SK-N-SH (cell line): ENCODE data around the gene EPHA3. TPM values are rescaled to one million over a fixed set of nuclear protein-coding genes. Genes with fewer than 3 reads are reported as not detected.

Experiments
- CTCF ChIA-PET: fragments of 300-600, 350-600 bp; formaldehyde crosslinking; extraction: SDS; loops from one replicate; lab custom pipeline; 2021; lab: Yijun Ruan, JAX
- POLR2A ChIA-PET: fragments of 350-600 bp; sonication (Branson Sonifier 250); formaldehyde crosslinking; extraction: SDS; loops from one replicate; lab custom pipeline; 2020; ENCODE audit warnings: antibody characterized with exemption, inconsistent platforms; lab: Yijun Ruan, JAX
- DNase-seq: peaks from one replicate; pipeline ENCODE4 v3.0.0; 2012
- H2AFZ ChIP-seq: fragments of 200-600 bp; sonication (generic); 2 replicates; pipeline ENCODE4 v1.8.1; 2016; ENCODE audit warnings: antibody characterized with exemption, mild to moderate bottlenecking, low read depth
- H3F3A ChIP-seq: fragments of 200-600 bp; sonication (generic); replicated peaks from 2 replicates; pipeline ENCODE3; 2016; ENCODE audit warnings: antibody characterized with exemption, mild to moderate bottlenecking; ENCODE audit not compliant: insufficient read depth
- H3K27ac ChIP-seq, 2 experiments: fragments of 200-500 bp in 1 of 2; fragments of 200-600 bp in 1 of 2; sonication (Bioruptor generic) in 1 of 2; sonication (generic), shearing (Covaris generic) in 1 of 2; 2 replicates each; pipeline versions ENCODE4 v1.5.1 to v1.6.1; 2014 to 2016; ENCODE audit warnings: low read depth in 2 of 2, inconsistent platforms in 1 of 2, low read length in 1 of 2, mild to moderate bottlenecking in 1 of 2, mixed read lengths in 1 of 2
- H3K27me3 ChIP-seq: fragments of 200-600 bp; sonication (generic), shearing (Covaris generic); 2 replicates; pipeline ENCODE4 v1.6.1; 2016; ENCODE audit warnings: mixed run types; ENCODE audit not compliant: insufficient read depth
- H3K36me3 ChIP-seq, 2 experiments: fragments of 200-500 bp in 1 of 2; fragments of 200-600 bp in 1 of 2; sonication (Bioruptor generic) in 1 of 2; sonication (generic) in 1 of 2; replicated peaks in 1 of 2; 2 replicates each; pipeline versions ENCODE3 to v1.5.1; 2014 to 2016; ENCODE audit warnings: low read length in 1 of 2, mild to moderate bottlenecking in 1 of 2; ENCODE audit not compliant: insufficient read depth in 2 of 2, control insufficient read depth in 1 of 2
- H3K4me1 ChIP-seq, 2 experiments: fragments of 200-500 bp in 1 of 2; fragments of 200-600 bp in 1 of 2; sonication (Bioruptor generic) in 1 of 2; sonication (generic), shearing (Covaris generic) in 1 of 2; 2 replicates each; pipeline versions ENCODE4 v1.5.1 to v1.6.1; 2014 to 2016; ENCODE audit warnings: low read depth in 1 of 2, low read length in 1 of 2, mixed run types in 1 of 2; ENCODE audit not compliant: insufficient read depth in 2 of 2, control insufficient read depth in 1 of 2
- H3K4me2 ChIP-seq: fragments of 200-600 bp; sonication (generic), shearing (Covaris generic); 2 replicates; pipeline ENCODE4 v1.6.1; 2017; ENCODE audit warnings: mixed run types
- H3K4me3 ChIP-seq, 2 experiments: fragments of 200-500 bp in 1 of 2; fragments of 200-600 bp in 1 of 2; sonication (Bioruptor generic) in 1 of 2; sonication (generic), shearing (Covaris generic) in 1 of 2; 2 replicates each; pipeline versions ENCODE4 v1.5.1 to v1.8.1; 2014 to 2016; ENCODE audit warnings: low read depth in 2 of 2, inconsistent platforms in 1 of 2, low read length in 1 of 2, mild to moderate bottlenecking in 1 of 2, mixed read lengths in 1 of 2, moderate library complexity in 1 of 2
- H3K79me2 ChIP-seq: fragments of 200-600 bp; sonication (generic); 2 replicates; pipeline ENCODE4 v1.8.1; 2017; ENCODE audit warnings: mild to moderate bottlenecking; ENCODE audit not compliant: insufficient read depth
- H3K9ac ChIP-seq: fragments of 200-600 bp; sonication (generic); 2 replicates; pipeline ENCODE4 v1.6.1; 2017; ENCODE audit warnings: mixed run types
- H3K9me2 ChIP-seq: fragments of 200-600 bp; sonication (generic); 2 replicates; pipeline ENCODE4 v1.6.1; 2017; ENCODE audit warnings: mixed run types
- H3K9me3 ChIP-seq: fragments of 200-600 bp; sonication (generic); 2 replicates; pipeline ENCODE4 v1.6.1; 2017; ENCODE audit warnings: mixed run types, mild to moderate bottlenecking, moderate library complexity
- H4K20me1 ChIP-seq: fragments of 200-600 bp; sonication (generic); 2 replicates; pipeline ENCODE4 v1.6.1; 2017; ENCODE audit warnings: mild to moderate bottlenecking, mixed run types; ENCODE audit not compliant: insufficient read depth
- CHD2 ChIP-seq: fragments of 150-350 bp; IDR thresholded peaks from 2 replicates; pipeline ENCODE4 v1.6.1; 2018; ENCODE audit warnings: low read length; ENCODE audit not compliant: partially characterized antibody
- ELF1 ChIP-seq: IDR thresholded peaks from 2 replicates; pipeline ENCODE4 v1.4.0; 2012
- EP300 ChIP-seq, 2 experiments: IDR thresholded peaks; 2 replicates each; pipeline versions ENCODE4 v1.4.0 to v1.6.1; 2012; ENCODE audit warnings: borderline replicate concordance in 1 of 2, low read depth in 1 of 2, low read length in 1 of 2
- EZH2phosphoT487 ChIP-seq: fragments of 200-600 bp; sonication (generic); IDR thresholded peaks from 2 replicates; pipeline ENCODE4 v1.6.1; 2017; ENCODE audit warnings: low read depth, mixed run types, mild to moderate bottlenecking, antibody characterized with exemption, moderate library complexity, borderline replicate concordance
- FOXM1 ChIP-seq: IDR thresholded peaks from 2 replicates; pipeline ENCODE4 v1.4.0; 2012; ENCODE audit warnings: low read depth, mild to moderate bottlenecking
- GABPA ChIP-seq: IDR thresholded peaks from 2 replicates; pipeline ENCODE4 v1.4.0; 2012; ENCODE audit warnings: low read depth, mild to moderate bottlenecking
- JUND ChIP-seq: IDR thresholded peaks from 2 replicates; pipeline ENCODE4 v1.4.0; 2012
- MXI1 ChIP-seq: IDR thresholded peaks from 2 replicates; pipeline ENCODE4 v1.6.1; 2012; ENCODE audit warnings: mild to moderate bottlenecking, low read depth, low read length, improper control_type of control experiment
- NRF1 ChIP-seq: IDR thresholded peaks from 2 replicates; pipeline ENCODE4 v1.6.1; 2012; ENCODE audit warnings: low read depth, mild to moderate bottlenecking, low read length
- POLR2AphosphoS5 ChIP-seq: IDR thresholded peaks from 2 replicates; pipeline ENCODE4 v1.6.1; 2012; ENCODE audit warnings: low read depth, low read length
- RAD21 ChIP-seq: IDR thresholded peaks from 2 replicates; pipeline ENCODE4 v1.6.1; 2012; ENCODE audit warnings: mild to moderate bottlenecking, low read length
- RCOR1 ChIP-seq: fragments of 150-350 bp; IDR thresholded peaks from 2 replicates; pipeline ENCODE4 v1.6.1; 2017; ENCODE audit warnings: antibody characterized with exemption, low read length
- RXRA ChIP-seq: IDR thresholded peaks from 2 replicates; pipeline ENCODE4 v1.4.0; 2012; ENCODE audit warnings: low read depth, mild to moderate bottlenecking, borderline replicate concordance
- SIN3A ChIP-seq: IDR thresholded peaks from 2 replicates; pipeline ENCODE4 v1.6.1; 2012; ENCODE audit warnings: low read depth, mild to moderate bottlenecking, low read length, moderate library complexity, borderline replicate concordance
- TAF1 ChIP-seq: IDR thresholded peaks from 2 replicates; pipeline ENCODE4 v1.6.1; 2012; ENCODE audit warnings: low read depth, mild to moderate bottlenecking, low read length, moderate library complexity, borderline replicate concordance
- TCF12 ChIP-seq: IDR thresholded peaks from 2 replicates; pipeline ENCODE4 v1.4.0; 2012
- TEAD4 ChIP-seq: IDR thresholded peaks from 2 replicates; pipeline ENCODE4 v1.4.0; 2012; ENCODE audit warnings: mild to moderate bottlenecking, borderline replicate concordance; ENCODE audit not compliant: insufficient read depth
- WGBS: methylation state at CpG from one replicate; pipeline ENCODE4 v1.1.6; 2017; ENCODE audit warnings: low lambda C conversion rate; 5-methylcytosine and 5-hydroxymethylcytosine counted together
- polyA plus RNA-seq, 3 experiments: library from polyadenylated mRNA; depleted of rRNA; stranded (reverse); fragments of >200 nt; gene quantifications; 2 replicates each; pipeline ENCODE4 v1.2.3, GENCODE V29; 2012
- TF ChIP-seq, protein P1 (sequence below): IDR thresholded peaks from 2 replicates; pipeline ENCODE4; 2012
- TF ChIP-seq, protein P2 (sequence below): fragments of 150-350 bp; IDR thresholded peaks from 2 replicates; pipeline ENCODE4 v1.6.1; 2017; ENCODE audit warnings: antibody characterized with exemption, low read length, low read depth, borderline replicate concordance

The EPHA3 gene
- polyA plus RNA-seq, 1 of the 3 experiments (the other 2 are of a cell fraction), result not detected

DNA sequence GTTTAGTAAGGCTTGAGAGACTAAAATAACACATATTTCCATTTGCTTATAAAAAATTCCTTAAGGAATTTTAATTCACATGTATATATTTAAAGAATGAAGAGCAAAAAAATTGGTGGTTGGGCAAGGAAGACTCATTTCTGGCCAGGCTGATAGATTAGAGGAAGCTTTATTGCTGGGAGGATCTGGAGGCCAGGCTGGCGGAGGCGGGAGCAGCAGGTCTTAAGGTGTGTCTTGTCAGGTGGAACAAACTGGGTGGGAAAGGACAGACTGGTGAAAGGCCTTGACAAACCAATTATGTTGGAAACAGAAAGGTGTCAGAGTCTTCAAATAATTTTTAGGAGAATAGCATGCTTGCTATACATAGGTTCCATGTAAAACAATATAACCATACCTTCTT, 124.7 kb downstream of the EPHA3 start:
- H3K79me2 ChIP-seq, result no peaks in the 10 kb centered on the region
- 2% methylated on average over 2 of the region's 2 CpGs for WGBS
- no peak overlapping the region for H3K4me3 ChIP-seq
- no peak for DNase-seq
- TF ChIP-seq, protein P1, sequence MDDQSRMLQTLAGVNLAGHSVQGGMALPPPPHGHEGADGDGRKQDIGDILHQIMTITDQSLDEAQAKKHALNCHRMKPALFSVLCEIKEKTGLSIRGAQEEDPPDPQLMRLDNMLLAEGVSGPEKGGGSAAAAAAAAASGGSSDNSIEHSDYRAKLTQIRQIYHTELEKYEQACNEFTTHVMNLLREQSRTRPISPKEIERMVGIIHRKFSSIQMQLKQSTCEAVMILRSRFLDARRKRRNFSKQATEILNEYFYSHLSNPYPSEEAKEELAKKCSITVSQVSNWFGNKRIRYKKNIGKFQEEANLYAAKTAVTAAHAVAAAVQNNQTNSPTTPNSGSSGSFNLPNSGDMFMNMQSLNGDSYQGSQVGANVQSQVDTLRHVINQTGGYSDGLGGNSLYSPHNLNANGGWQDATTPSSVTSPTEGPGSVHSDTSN, result no peak
- no peak for TF ChIP-seq POLR2AphosphoS5
- no peak for TF ChIP-seq EZH2phosphoT487
- no peak for TF ChIP-seq CHD2
- H4K20me1 ChIP-seq, result no peaks in the 10 kb centered on the region
- no peaks in the 10 kb centered on the region; a peak in 1 of 4 replicates for H3K4me1 ChIP-seq
- no peaks in the 10 kb centered on the region for H3K27me3 ChIP-seq
- ChIA-PET POLR2A (no interaction called here), CTCF (no interaction called here)
- H3K9ac ChIP-seq, result no peak overlapping the region
- no peaks in the 10 kb centered on the region for H3K9me2 ChIP-seq
- no peak overlapping the region for H2AFZ ChIP-seq
- H3K9me3 ChIP-seq, result no peaks in the 10 kb centered on the region
- H3F3A ChIP-seq, result no peaks in the 10 kb centered on the region
- H3K4me2 ChIP-seq, result no peak overlapping the region
- no peaks in the 10 kb centered on the region for H3K36me3 ChIP-seq
- no peak overlapping the region for H3K27ac ChIP-seq

DNA sequence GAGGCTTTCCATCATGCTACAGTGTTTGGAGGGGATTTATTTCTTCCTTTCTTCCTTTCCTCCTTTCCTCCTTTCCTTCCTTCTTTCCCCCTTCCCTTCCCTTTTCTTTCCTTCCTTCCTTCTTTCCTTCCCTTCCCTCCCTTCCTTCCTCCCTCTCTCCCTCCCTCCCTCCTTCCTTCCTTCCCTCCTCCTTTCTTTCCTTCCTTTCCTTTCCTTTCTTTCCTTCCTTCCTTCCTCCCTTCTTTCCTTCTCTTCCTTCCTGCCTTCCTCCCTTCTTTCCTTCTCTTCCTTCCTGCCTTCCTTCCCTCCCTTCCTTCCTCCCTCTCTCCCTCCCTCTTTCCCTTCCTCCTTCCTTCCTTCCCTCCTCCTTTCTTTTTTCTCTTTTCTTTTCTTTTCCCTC, 127.2 kb downstream of the EPHA3 start:
- H3K9me2 ChIP-seq, result no peaks in the 10 kb centered on the region

DNA sequence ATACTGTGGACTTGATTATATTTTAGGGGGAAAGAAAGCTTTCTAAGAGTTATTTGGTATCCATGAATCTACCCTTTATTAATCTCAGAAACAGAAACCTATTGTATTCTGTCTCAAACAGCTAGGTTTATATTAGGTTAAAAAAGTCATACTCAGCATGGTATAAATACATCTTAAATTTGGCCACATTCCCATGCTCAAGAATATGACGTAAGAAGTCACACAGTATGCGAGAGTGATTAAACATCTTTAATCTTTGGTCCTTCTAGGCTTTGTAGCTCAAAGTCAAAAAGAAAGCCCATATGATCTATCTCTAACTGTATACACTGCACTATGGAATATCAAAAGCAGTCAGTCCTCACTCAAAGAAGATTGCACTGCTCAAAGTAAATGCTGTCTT, 131.4 kb downstream of the EPHA3 start:
- TF ChIP-seq EP300 (IDR thresholded peaks at IDR 0.05; ENCODE audit: borderline replicate concordance in 1 of 2, low read depth in 1 of 2, low read length in 1 of 2) (no peak), JUND (no peak), TEAD4 (no peak), CHD2 (no peak), NRF1 (no peak), EZH2phosphoT487 (no peak), RAD21 (no peak), MXI1 (no peak), TCF12 (no peak), RXRA (no peak), ELF1 (no peak), RCOR1 (no peak), POLR2AphosphoS5 (no peak)
- TF ChIP-seq, protein P2, sequence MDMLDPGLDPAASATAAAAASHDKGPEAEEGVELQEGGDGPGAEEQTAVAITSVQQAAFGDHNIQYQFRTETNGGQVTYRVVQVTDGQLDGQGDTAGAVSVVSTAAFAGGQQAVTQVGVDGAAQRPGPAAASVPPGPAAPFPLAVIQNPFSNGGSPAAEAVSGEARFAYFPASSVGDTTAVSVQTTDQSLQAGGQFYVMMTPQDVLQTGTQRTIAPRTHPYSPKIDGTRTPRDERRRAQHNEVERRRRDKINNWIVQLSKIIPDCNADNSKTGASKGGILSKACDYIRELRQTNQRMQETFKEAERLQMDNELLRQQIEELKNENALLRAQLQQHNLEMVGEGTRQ, result no peak
- TF ChIP-seq, protein P1, result no peak
- TF ChIP-seq, all 33 proteins: peak for 0
- DNase-seq, result no peak
- CTCF ChIA-PET, result no interaction called here
- no peaks in the 10 kb centered on the region for H3K4me1 ChIP-seq
- H3K79me2 ChIP-seq, result no peaks in the 10 kb centered on the region
- no peaks in the 10 kb centered on the region for H3K9me3 ChIP-seq
- H3F3A ChIP-seq, result no peaks in the 10 kb centered on the region
- no peaks in the 10 kb centered on the region for H4K20me1 ChIP-seq
- no peak overlapping the region for H2AFZ ChIP-seq
- H3K9me2 ChIP-seq, result no peaks in the 10 kb centered on the region
- H3K27me3 ChIP-seq, result no peaks in the 10 kb centered on the region
- WGBS, result 3% methylated on average over 2 of the region's 2 CpGs
- no peaks in the 10 kb centered on the region for H3K36me3 ChIP-seq
- no peak overlapping the region for H3K4me3 ChIP-seq
- H3K9ac ChIP-seq, result no peak overlapping the region
- no peak overlapping the region for H3K27ac ChIP-seq
- POLR2A ChIA-PET, result no interaction called here
- no peak overlapping the region for H3K4me2 ChIP-seq

More for the DNA sequence above, 127.2 kb downstream of the EPHA3 start:
- Histone ChIP-seq H3K9me3 (no peaks in the 10 kb centered on the region), H3K27me3 (no peaks in the 10 kb centered on the region), H3K4me3 (no peak overlapping the region), H3K9ac (no peak overlapping the region), H2AFZ (no peak overlapping the region), H3K36me3 (no peaks in the 10 kb centered on the region), H3K27ac (no peak overlapping the region), H4K20me1 (no peaks in the 10 kb centered on the region), H3K79me2 (no peaks in the 10 kb centered on the region), H3F3A (no peaks in the 10 kb centered on the region), H3K4me2 (no peak overlapping the region), H3K4me1 (no peaks in the 10 kb centered on the region)
- POLR2A ChIA-PET, result no interaction called here
- TF ChIP-seq TAF1, result no peak
- no peak for TF ChIP-seq GABPA
- TF ChIP-seq SIN3A, result no peak
- no peak for TF ChIP-seq FOXM1
- TF ChIP-seq NRF1, result no peak
- no peak for TF ChIP-seq RAD21
- CTCF ChIA-PET, result no interaction called here
- DNase-seq, result no peak
